Small intestine (tissue), 16 donors: ENCODE data around the gene LMLN. TPM values are rescaled to one million over a fixed set of nuclear protein-coding genes. Genes with fewer than 3 reads are reported as not detected.
A peak's percentile ranks its signal among the peaks of the same experiment; 100 is the strongest.
"Not testable (repeated sequence)": the region's sequence is repeated elsewhere in the genome, so short reads cannot be mapped to it uniquely, and the experiment has no call there.

Experiments
- DNase-seq, 2 donors: peaks; one replicate each; pipeline versions ENCODE4 v3.0.0 to v3.0.0-alpha.2; 2013
- FAIRE-seq: peaks from 2 replicates; lab custom pipeline; 2012; peaks lifted over from hg19 to GRCh38; lab: Jason Lieb, UNC
- H3K27ac ChIP-seq, 3 donors: one replicate each; pipeline ENCODE4 v1.5.1; 2013; ENCODE audit warnings: low read length in 2 of 3, mild to moderate bottlenecking in 2 of 3, control low read depth in 1 of 3, inconsistent platforms in 1 of 3, low read depth in 1 of 3, moderate library complexity in 1 of 3
- H3K27me3 ChIP-seq, 3 donors: one replicate each; pipeline ENCODE4 v1.6.1; 2013; ENCODE audit warnings: low read length in 3 of 3, inconsistent platforms in 1 of 3; ENCODE audit not compliant: control insufficient read depth in 3 of 3, insufficient read depth in 3 of 3
- H3K36me3 ChIP-seq, 3 donors: one replicate each; pipeline ENCODE4 v1.6.1; 2013; ENCODE audit warnings: low read length in 3 of 3, inconsistent platforms in 1 of 3, low read depth in 1 of 3, mild to moderate bottlenecking in 1 of 3, moderate library complexity in 1 of 3; ENCODE audit not compliant: control insufficient read depth in 3 of 3, insufficient read depth in 2 of 3
- H3K4me1 ChIP-seq, 3 donors: one replicate each; pipeline ENCODE4 v1.6.1; 2013; ENCODE audit warnings: low read length in 2 of 3, inconsistent platforms in 1 of 3, low read depth in 1 of 3, mild to moderate bottlenecking in 1 of 3, moderate library complexity in 1 of 3; ENCODE audit not compliant: control insufficient read depth in 3 of 3, insufficient read depth in 2 of 3
- H3K4me3 ChIP-seq, 3 donors: one replicate each; pipeline ENCODE4 v1.5.1; 2013; ENCODE audit warnings: low read length in 3 of 3, control low read depth in 1 of 3, inconsistent platforms in 1 of 3, low read depth in 1 of 3, mild to moderate bottlenecking in 1 of 3, moderate library complexity in 1 of 3
- H3K9me3 ChIP-seq, 2 donors: one replicate each; pipeline ENCODE4 v1.6.1; 2013; ENCODE audit warnings: low read depth in 1 of 2, low read length in 1 of 2; ENCODE audit not compliant: control insufficient read depth in 2 of 2, insufficient read depth in 1 of 2
- WGBS, 3 donors: extraction: QIAGEN DNeasy Blood & Tissue Kit; methylation state at CpG; one replicate each; pipeline ENCODE4 v1.1.7; 2013; 5-methylcytosine and 5-hydroxymethylcytosine counted together
- long read RNA-seq, 10 donors: transcript quantifications; one replicate each; lab custom pipeline, GENCODE V29; 2026
- polyA plus RNA-seq, 4 donors: library from polyadenylated mRNA; stranded (reverse) in 3 of 4; unstranded in 1 of 4; fragments of 200-250 nt in 3 of 4; fragments of 120-200 nt in 1 of 4; gene quantifications; one replicate each; pipeline versions ENCODE4 v1.2.1 to v1.2.3, GENCODE V29; 2013
- donor health status: healthy with polysubstance abuse.
- donor health status: control.
- donor health status: control.
- donor health status: Bipolar disorder and iron deficiency.
- donor health status: healthy.

LMLN gene, protein sequence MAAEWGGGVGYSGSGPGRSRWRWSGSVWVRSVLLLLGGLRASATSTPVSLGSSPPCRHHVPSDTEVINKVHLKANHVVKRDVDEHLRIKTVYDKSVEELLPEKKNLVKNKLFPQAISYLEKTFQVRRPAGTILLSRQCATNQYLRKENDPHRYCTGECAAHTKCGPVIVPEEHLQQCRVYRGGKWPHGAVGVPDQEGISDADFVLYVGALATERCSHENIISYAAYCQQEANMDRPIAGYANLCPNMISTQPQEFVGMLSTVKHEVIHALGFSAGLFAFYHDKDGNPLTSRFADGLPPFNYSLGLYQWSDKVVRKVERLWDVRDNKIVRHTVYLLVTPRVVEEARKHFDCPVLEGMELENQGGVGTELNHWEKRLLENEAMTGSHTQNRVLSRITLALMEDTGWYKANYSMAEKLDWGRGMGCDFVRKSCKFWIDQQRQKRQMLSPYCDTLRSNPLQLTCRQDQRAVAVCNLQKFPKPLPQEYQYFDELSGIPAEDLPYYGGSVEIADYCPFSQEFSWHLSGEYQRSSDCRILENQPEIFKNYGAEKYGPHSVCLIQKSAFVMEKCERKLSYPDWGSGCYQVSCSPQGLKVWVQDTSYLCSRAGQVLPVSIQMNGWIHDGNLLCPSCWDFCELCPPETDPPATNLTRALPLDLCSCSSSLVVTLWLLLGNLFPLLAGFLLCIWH
- 1 to 10 TPM in 2 of 4 donors, under 1 TPM in 2; 0.22 to 4.3 (median 0.96) TPM for polyA plus RNA-seq
- long read RNA-seq, donor 1 = 0 reads
- long read RNA-seq, donor 2, full-length matches to known transcripts = 1 of 1 reads
- long read RNA-seq, donor 2, partial matches to known transcripts = 0 of 1 reads
- long read RNA-seq, donor 2, other reads (novel, unspliced or antisense) = 0 of 1 reads
- long read RNA-seq, donor 3 = 0 reads
- long read RNA-seq, donor 4 = 0 reads
- long read RNA-seq, donor 5 = 0 reads
- long read RNA-seq, donor 6 = 0 reads
- long read RNA-seq, donor 7 = 0 reads
- long read RNA-seq, donor 8 = 0 reads
- long read RNA-seq, donor 9 = 0 reads
- long read RNA-seq, donor 10 = 0 reads

GRCh38 chr3:197959891-197960693 is at the start of gene LMLN:
TSS of gene LMLN (plus strand) at chr3:197960217. CDS start at chr3:197960246, 29 bp downstream.
- H3K4me1 ChIP-seq = peaks cover 3 to 8% (median 5%) of the 10 kb centered on the region in 3 donors
- WGBS, 3 donors = 0 to 1% (median 0%) methylated on average over 61 to 62 of the region's 62 CpGs
- DNase-seq = peak; percentile 97 to 98
- no peak for FAIRE-seq
- no peaks in the 10 kb centered on the region for H3K9me3 ChIP-seq
- peak within 1 kb of the TSS; percentile 54 to 78 (median 65) for H3K27ac ChIP-seq
- peak within 1 kb of the TSS; percentile 66 to 92 (median 88) for H3K4me3 ChIP-seq
- H3K36me3 ChIP-seq = peaks cover 7 to 11% (median 8%) of the 10 kb centered on the region in 3 donors
- no peaks in the 10 kb centered on the region for H3K27me3 ChIP-seq

DNA sequence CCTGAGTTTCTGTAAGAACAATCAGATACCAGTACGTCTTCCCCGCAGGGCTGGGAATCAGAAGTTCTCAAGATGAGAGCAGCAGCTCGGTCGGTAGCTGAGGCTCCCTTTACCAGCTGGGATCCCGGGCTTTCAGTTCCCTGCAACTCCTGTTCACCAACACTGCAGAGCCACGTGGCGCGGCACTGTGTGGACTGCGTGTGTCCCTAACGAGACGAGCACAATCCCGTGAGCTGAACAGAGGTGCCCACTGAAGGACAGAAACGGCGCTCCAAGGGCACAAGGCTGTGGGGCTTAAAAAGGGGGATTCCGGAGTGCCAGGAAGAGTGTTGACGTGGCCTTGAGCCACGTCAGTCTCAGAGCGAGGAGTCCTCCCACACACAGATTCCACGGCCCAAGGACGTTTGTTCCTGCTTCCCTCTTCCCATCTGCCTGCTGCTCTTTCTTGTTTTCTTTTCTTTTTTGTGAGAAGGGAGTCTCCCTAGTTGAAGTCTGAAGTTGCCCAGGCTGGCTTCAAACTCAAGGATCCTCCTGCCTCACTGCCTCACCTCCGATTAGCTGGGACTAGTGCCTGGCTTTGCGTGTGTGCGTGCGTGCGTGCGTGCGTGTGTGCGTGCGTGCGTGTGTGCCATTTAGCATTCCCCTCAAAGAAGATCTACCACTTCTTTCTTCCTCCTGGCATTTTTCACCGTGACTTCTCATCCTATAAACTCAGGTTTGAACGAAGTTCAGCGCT is 47.1 kb upstream of the LMLN start:
- Histone ChIP-seq H3K9me3 (no peaks in the 10 kb centered on the region), H3K4me3 (no peak overlapping the region), H3K27ac (no peak overlapping the region), H3K4me1 (no peaks in the 10 kb centered on the region), H3K36me3 (peaks cover 0 to 6% (median 0%) of the 10 kb centered on the region in 3 donors), H3K27me3 (no peaks in the 10 kb centered on the region)
- FAIRE-seq (no peak), DNase-seq (no peak)
- 84 to 89% (median 84%) methylated on average over 33 of the region's 33 CpGs for whole genome bisulfite sequencing, 3 donors

DNA sequence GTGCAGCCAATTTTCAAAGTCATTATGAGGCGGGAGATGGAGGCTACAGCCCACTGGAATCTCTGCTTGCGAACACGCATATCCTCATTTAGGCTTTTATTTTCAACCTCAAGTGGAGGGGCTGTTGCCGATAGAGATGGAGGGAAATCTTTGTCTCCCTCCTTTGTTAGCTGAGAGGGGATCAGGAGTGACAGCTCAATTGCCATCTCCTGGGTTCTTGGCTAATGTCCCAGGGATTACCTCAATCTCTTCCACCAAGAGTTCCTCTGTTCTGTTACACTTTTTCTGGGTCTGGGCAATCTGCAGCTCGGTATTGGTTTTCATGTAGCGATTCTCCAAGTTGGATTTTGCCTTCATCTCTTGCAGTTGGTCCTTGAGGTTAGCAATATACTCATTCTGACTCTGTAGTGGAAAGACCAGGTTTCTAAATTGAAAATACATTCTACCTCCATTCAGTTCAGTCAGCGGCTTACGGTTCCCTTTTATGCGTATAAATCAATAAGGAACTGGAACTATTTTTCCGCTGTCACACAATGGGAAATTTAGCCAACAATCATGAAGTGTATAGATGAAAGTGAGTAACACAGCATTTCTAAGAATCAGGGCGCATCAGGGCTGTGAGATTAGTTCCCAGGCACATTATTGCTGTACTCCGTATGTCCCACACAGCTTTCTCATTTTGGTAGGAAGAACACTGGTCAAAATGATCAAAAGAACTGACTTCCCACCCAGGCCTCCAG is 46.2 kb upstream of the LMLN start:
- Histone ChIP-seq H3K4me3 (no peak overlapping the region), H3K36me3 (peaks cover 0 to 6% (median 0%) of the 10 kb centered on the region in 3 donors), H3K27ac (no peak overlapping the region), H3K4me1 (no peaks in the 10 kb centered on the region), H3K9me3 (no peaks in the 10 kb centered on the region), H3K27me3 (no peaks in the 10 kb centered on the region)
- FAIRE-seq = no peak
- WGBS, 3 donors = 84 to 89% (median 89%) methylated on average over 12 of the region's 12 CpGs
- DNase-seq = no peak

GRCh38 chr3:197921429-197922275 is 38.4 kb upstream of the LMLN start:
- H3K27me3 ChIP-seq, H3K4me3 ChIP-seq, H3K27ac ChIP-seq, H3K9me3 ChIP-seq, DNase-seq, H3K36me3 ChIP-seq, FAIRE-seq, H3K4me1 ChIP-seq: not testable (repeated sequence)
- 72 to 83% (median 76%) methylated on average over 21 to 22 of the region's 24 CpGs for WGBS, 3 donors

DNA sequence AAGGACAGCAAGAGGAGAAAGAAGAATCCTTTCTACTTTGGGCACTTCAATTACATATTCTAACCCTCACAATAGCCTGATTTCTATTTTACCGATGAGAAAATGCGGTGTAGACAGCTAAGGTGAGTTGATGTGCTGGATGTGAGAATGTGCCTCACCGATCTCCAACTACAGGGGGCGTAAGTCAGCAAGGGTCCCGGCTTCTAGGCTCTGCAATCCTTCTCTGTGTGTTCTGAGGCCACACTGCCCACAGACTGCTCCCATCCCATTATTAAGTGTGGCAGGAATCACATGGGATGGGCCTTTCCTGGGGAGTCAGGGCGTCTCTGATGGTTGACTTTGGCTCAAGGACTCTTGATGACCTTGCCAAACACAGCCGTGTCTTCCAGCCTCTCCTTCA is 33.6 kb upstream of the LMLN start:
- 65 to 77% (median 76%) methylated on average over 7 of the region's 7 CpGs for WGBS, 3 donors
- Histone ChIP-seq H3K4me3 (no peak overlapping the region), H3K27ac (no peak overlapping the region), H3K9me3 (no peaks in the 10 kb centered on the region), H3K36me3 (peaks cover 0 to 12% (median 3%) of the 10 kb centered on the region in 3 donors), H3K27me3 (no peaks in the 10 kb centered on the region), H3K4me1 (no peaks in the 10 kb centered on the region)
- DNase-seq (no peak), FAIRE-seq (no peak)

DNA sequence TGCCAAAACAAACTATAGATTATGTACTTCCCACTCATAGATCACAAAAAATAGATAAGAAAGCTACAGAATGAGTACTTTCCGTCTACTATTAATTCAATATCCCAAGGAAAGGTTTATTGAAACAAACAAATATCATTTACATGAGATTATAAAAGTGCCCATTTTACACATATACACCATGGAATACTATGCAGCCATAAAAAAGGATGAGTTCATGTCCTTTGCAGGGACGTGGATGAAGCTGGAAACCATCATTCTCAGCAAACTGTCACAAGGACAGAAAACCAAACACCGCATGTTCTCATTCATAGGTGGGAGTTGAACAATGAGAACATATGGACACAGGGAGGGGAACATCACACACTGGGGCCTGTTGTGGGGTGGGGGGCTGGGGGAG is 32.4 kb upstream of the LMLN start:
- not testable (repeated sequence) for H3K27me3 ChIP-seq, FAIRE-seq, H3K4me1 ChIP-seq, DNase-seq, H3K9me3 ChIP-seq, H3K27ac ChIP-seq, H3K4me3 ChIP-seq
- WGBS, 3 donors = 90 to 95% (median 91%) methylated on average over 3 of the region's 3 CpGs
- peaks cover 0 to 12% (median 3%) of the 10 kb centered on the region in 3 donors for H3K36me3 ChIP-seq
